ENCODE data around the gene OTOG.

Gene OTOG

DNA sequence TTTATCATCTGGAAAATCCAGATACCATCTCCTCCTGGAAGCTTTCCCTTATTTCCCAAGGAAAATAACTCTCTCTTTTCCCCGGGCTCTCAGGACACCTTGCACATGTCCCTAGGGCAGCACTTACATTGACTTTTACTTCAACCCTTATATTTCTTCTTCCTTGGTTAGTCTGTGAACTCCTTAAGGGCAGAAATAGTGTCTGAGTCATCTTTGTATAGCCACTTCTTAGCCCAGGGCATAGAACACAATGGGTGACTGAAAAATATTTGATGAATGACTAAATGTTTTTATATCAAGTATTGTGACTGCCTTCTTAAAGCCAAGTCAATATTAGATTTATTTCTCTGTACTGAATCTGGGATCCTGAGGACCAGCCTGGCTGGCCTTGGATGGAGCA, 126.9 kb downstream of the OTOG start:
- Histone ChIP-seq H2AFZ (ENCODE audit: low read depth, low read length) (no peak overlapping the region), H3K4me3 (ENCODE audit: low read depth in 1 of 2, low read length in 2 of 2) (no peak overlapping the region), H3K4me1 (ENCODE audit: insufficient read depth, low read length) (no peaks in the 10 kb centered on the region), H3K9ac (ENCODE audit: low read depth, low read length) (no peak overlapping the region), H3K79me2 (ENCODE audit: insufficient read depth, low read length) (no peaks in the 10 kb centered on the region), H3K27ac (ENCODE audit: low read length) (no peak overlapping the region), H3K36me3 (ENCODE audit: insufficient read depth, low read length) (no peaks in the 10 kb centered on the region), H4K20me1 (ENCODE audit: insufficient read depth, low read length) (no peaks in the 10 kb centered on the region), H3K4me2 (ENCODE audit: insufficient read depth, low read length) (no peak overlapping the region), H3K9me3 (ENCODE audit: insufficient read depth, low read length, severe bottlenecking) (no peaks in the 10 kb centered on the region), H3K27me3 (ENCODE audit: insufficient read depth, low read length, poor library complexity) (peaks cover 24% of the 10 kb centered on the region)
- DNase-seq, result no peak
- TF ChIP-seq, protein P1, sequence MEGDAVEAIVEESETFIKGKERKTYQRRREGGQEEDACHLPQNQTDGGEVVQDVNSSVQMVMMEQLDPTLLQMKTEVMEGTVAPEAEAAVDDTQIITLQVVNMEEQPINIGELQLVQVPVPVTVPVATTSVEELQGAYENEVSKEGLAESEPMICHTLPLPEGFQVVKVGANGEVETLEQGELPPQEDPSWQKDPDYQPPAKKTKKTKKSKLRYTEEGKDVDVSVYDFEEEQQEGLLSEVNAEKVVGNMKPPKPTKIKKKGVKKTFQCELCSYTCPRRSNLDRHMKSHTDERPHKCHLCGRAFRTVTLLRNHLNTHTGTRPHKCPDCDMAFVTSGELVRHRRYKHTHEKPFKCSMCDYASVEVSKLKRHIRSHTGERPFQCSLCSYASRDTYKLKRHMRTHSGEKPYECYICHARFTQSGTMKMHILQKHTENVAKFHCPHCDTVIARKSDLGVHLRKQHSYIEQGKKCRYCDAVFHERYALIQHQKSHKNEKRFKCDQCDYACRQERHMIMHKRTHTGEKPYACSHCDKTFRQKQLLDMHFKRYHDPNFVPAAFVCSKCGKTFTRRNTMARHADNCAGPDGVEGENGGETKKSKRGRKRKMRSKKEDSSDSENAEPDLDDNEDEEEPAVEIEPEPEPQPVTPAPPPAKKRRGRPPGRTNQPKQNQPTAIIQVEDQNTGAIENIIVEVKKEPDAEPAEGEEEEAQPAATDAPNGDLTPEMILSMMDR (IDR thresholded peaks at IDR 0.05; ENCODE audit: borderline replicate concordance, extremely low read depth, low read length, poor library complexity, severe bottlenecking), result no peak
- TF ChIP-seq EZH2 (IDR thresholded peaks at IDR 0.05; ENCODE audit: borderline replicate concordance, low read depth, low read length, severe bottlenecking), result no peak
- ATAC-seq (ENCODE audit: insufficient read depth, low read depth), result no peak

DNA sequence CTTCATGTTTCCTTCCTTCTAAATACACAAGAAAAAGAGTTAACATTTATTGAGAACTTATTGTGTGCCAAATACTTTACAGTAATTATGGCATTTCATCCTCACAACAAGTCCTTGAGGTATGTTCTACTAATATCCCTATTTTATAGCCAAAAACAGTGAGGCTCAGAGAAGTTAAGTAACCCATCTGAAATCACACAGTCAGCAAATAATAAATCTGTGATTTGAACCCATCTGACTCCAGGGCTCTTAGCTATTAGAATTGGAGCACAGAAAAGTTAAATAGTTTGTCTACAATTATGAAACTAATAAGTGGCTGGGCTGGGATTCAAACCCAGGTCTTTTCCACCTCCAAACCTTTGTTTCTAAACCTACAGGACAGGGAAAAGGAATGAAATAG, 135.8 kb downstream of the OTOG start:
- no peaks in the 10 kb centered on the region for H3K79me2 ChIP-seq (ENCODE audit: insufficient read depth, low read length)
- no peak for ATAC-seq (ENCODE audit: insufficient read depth, low read depth)
- TF ChIP-seq, protein P1 (IDR thresholded peaks at IDR 0.05; ENCODE audit: borderline replicate concordance, extremely low read depth, low read length, poor library complexity, severe bottlenecking), result no peak
- TF ChIP-seq EZH2 (IDR thresholded peaks at IDR 0.05; ENCODE audit: borderline replicate concordance, low read depth, low read length, severe bottlenecking), result no peak
- H3K9me3 ChIP-seq (ENCODE audit: insufficient read depth, low read length, severe bottlenecking), result no peaks in the 10 kb centered on the region
- no peak overlapping the region for H3K4me2 ChIP-seq (ENCODE audit: insufficient read depth, low read length)
- no peak overlapping the region for H3K27ac ChIP-seq (ENCODE audit: low read length)
- peaks cover 31% of the 10 kb centered on the region for H3K27me3 ChIP-seq (ENCODE audit: insufficient read depth, low read length, poor library complexity)
- DNase-seq, result no peak
- H3K36me3 ChIP-seq (ENCODE audit: insufficient read depth, low read length), result no peaks in the 10 kb centered on the region
- H2AFZ ChIP-seq (ENCODE audit: low read depth, low read length), result no peak overlapping the region
- no peak overlapping the region for H3K4me3 ChIP-seq (ENCODE audit: low read depth in 1 of 2, low read length in 2 of 2)
- no peaks in the 10 kb centered on the region for H3K4me1 ChIP-seq (ENCODE audit: insufficient read depth, low read length)
- no peaks in the 10 kb centered on the region for H4K20me1 ChIP-seq (ENCODE audit: insufficient read depth, low read length)
- H3K9ac ChIP-seq (ENCODE audit: low read depth, low read length), result no peak overlapping the region

DNA sequence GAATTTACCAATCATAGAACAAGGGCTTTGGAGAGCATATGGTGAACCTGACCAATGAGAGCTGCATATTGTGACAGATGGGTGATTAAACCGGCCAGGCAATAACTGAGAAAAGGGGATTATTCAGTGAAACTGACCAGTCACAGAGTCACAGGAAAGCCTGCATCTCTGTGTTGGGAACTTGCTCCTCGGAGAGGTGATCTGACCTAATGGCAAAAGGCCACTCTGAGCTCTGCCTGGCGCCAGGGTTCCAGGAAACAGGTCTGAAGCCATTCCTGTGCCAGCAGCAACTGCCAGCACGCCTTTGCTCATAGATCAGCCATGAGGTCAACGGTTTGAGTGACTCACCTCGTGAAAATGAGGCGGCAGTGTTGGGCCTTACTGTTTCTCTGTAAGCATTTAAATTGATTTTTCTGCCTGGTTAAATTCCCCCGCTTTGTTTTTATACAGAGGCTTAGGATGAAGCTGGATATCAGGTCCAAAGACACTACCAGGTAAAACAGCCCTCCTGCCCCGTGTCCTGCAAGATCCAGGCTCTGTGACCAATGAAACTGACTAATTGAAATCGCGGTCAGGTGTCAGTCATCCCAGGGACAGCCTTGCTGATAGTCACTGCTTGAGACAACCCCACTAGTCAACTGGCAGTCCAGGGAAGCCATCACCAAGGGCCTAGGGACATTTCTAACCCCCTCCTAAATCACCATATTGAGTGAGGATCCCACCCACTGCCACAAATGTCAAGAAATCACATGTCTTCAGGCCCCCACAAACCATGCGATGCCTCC, 136.5 kb downstream of the OTOG start:
- H2AFZ ChIP-seq (ENCODE audit: low read depth, low read length), result no peak overlapping the region
- H3K4me1 ChIP-seq (ENCODE audit: insufficient read depth, low read length), result no peaks in the 10 kb centered on the region
- DNase-seq (no peak), ATAC-seq (ENCODE audit: insufficient read depth, low read depth) (no peak)
- H3K27ac ChIP-seq (ENCODE audit: low read length), result no peak overlapping the region
- H4K20me1 ChIP-seq (ENCODE audit: insufficient read depth, low read length), result no peaks in the 10 kb centered on the region
- H3K27me3 ChIP-seq (ENCODE audit: insufficient read depth, low read length, poor library complexity), result peaks cover 30% of the 10 kb centered on the region
- no peak overlapping the region for H3K4me2 ChIP-seq (ENCODE audit: insufficient read depth, low read length)
- H3K9me3 ChIP-seq (ENCODE audit: insufficient read depth, low read length, severe bottlenecking), result no peaks in the 10 kb centered on the region
- H3K9ac ChIP-seq (ENCODE audit: low read depth, low read length), result no peak overlapping the region
- TF ChIP-seq EZH2 (IDR thresholded peaks at IDR 0.05; ENCODE audit: borderline replicate concordance, low read depth, low read length, severe bottlenecking), result no peak
- TF ChIP-seq, protein P1 (IDR thresholded peaks at IDR 0.05; ENCODE audit: borderline replicate concordance, extremely low read depth, low read length, poor library complexity, severe bottlenecking), result no peak
- no peaks in the 10 kb centered on the region for H3K79me2 ChIP-seq (ENCODE audit: insufficient read depth, low read length)
- no peaks in the 10 kb centered on the region for H3K36me3 ChIP-seq (ENCODE audit: insufficient read depth, low read length)
- H3K4me3 ChIP-seq (ENCODE audit: low read depth in 1 of 2, low read length in 2 of 2), result no peak overlapping the region
